ENCODE measurements around the gene RAPGEFL1. TPM values are rescaled to one million over a fixed set of nuclear protein-coding genes. Genes with fewer than 3 reads are reported as not detected.
"Not testable (repeated sequence)": the region's sequence is repeated elsewhere in the genome, so short reads cannot be mapped to it uniquely, and the experiment has no call there.

RAPGEFL1 gene
- total RNA-seq, 1 experiment from 2014 or later, result 57.9 TPM

DNA sequence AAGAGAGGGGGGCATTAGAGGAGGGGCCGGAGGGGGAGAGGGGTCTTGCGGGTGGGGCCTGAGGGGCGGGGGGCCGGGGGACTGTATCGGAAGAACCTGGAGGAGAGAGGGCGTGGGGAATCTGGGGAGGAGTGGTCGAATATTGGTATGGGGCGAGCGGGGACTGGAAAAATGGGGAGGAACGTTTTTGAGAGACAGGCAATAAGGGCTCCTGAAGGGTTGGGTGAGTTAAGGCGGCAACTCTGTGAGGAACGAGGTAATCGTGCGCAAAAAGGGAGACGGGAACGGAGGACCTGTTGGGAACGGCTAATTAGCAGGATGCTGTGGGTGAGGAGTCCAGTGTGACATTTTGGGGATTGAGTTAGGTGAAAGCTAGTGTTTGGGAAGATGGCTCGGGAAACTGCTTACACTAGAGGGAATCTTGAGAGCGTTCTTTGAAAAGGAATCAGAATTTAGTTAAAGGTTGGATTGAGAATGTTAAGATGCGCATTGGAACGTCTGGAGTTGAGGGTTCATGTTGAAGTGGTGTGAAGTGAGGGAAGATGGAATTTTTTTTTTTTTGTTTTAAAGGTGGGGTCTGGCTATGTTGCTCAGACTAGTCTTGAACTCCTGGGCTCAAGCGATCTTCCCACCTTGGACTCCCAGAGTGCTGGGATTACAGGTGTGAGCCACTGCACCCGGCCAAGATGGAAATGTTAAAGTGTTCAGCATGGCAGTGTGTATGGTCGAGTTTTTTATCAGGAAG lies 42.5 kb downstream of the RAPGEFL1 start:
- TF ChIP-seq, protein P1, sequence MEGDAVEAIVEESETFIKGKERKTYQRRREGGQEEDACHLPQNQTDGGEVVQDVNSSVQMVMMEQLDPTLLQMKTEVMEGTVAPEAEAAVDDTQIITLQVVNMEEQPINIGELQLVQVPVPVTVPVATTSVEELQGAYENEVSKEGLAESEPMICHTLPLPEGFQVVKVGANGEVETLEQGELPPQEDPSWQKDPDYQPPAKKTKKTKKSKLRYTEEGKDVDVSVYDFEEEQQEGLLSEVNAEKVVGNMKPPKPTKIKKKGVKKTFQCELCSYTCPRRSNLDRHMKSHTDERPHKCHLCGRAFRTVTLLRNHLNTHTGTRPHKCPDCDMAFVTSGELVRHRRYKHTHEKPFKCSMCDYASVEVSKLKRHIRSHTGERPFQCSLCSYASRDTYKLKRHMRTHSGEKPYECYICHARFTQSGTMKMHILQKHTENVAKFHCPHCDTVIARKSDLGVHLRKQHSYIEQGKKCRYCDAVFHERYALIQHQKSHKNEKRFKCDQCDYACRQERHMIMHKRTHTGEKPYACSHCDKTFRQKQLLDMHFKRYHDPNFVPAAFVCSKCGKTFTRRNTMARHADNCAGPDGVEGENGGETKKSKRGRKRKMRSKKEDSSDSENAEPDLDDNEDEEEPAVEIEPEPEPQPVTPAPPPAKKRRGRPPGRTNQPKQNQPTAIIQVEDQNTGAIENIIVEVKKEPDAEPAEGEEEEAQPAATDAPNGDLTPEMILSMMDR (IDR thresholded peaks at IDR 0.05; ENCODE audit: unreplicated experiment), result no peak
- DNase-seq, result peak; percentile 83
- intact Hi-C loops (cut with micrococcal nuclease; ENCODE audit: unreplicated experiment), result loop anchor here (1.0 to 5.0 kb wide), 3 partner anchors 49 to 71 kb away; no protein-coding TSS in a partner anchor
- H3K4me1 Mint-ChIP-seq (ENCODE audit: low read depth, unreplicated experiment), result peaks cover 36% of the 10 kb centered on the region
- H3K9me3 Mint-ChIP-seq (ENCODE audit: low read depth, unreplicated experiment), result peaks cover 4% of the 10 kb centered on the region
- peak overlapping the region; percentile 78 for H3K4me3 Mint-ChIP-seq (ENCODE audit: low read depth, unreplicated experiment)
- peaks cover 58% of the 10 kb centered on the region for H3K36me3 Mint-ChIP-seq (ENCODE audit: insufficient read depth, unreplicated experiment)
- CTCF ChIA-PET, result interaction anchor here (0.5 to 5.4 kb wide), 90 partner anchors 11 to 1398 kb away, joined by 3 to 171 read pairs (median 6); partner anchors contain the start of genes CDC6, ERBB2, GJD3 and LRRC3C
- TSS peak; percentile 55 for BruUV-seq (replicated peaks)
- no peaks in the 10 kb centered on the region for H3K27me3 Mint-ChIP-seq (ENCODE audit: unreplicated experiment)
- H3K27ac Mint-ChIP-seq (ENCODE audit: unreplicated experiment), result peak overlapping the region; percentile 36

- no TSS peak for BruUV-seq (replicated peaks)
- no peaks in the 10 kb centered on the region for H3K27me3 Mint-ChIP-seq (ENCODE audit: unreplicated experiment)
- intact Hi-C loops (cut with micrococcal nuclease; ENCODE audit: unreplicated experiment), result no loop called here
- no peaks in the 10 kb centered on the region for H3K9me3 Mint-ChIP-seq (ENCODE audit: low read depth, unreplicated experiment)
- H3K36me3 Mint-ChIP-seq (ENCODE audit: insufficient read depth, unreplicated experiment), result peaks cover 78% of the 10 kb centered on the region
- no peak overlapping the region for H3K27ac Mint-ChIP-seq (ENCODE audit: unreplicated experiment)
- no peak for DNase-seq
- TF ChIP-seq, protein P1 (IDR thresholded peaks at IDR 0.05; ENCODE audit: unreplicated experiment), result no peak
- CTCF ChIA-PET, result interaction anchor here (0.5 to 1.5 kb wide), 11 partner anchors 9 to 556 kb away, joined by 3 to 7 read pairs (median 3); no protein-coding TSS in a partner anchor
- H3K4me1 Mint-ChIP-seq (ENCODE audit: low read depth, unreplicated experiment), result peaks cover 24% of the 10 kb centered on the region
- no peak overlapping the region for H3K4me3 Mint-ChIP-seq (ENCODE audit: low read depth, unreplicated experiment)
Measured at GRCh38 chr17:40224718-40225550, 47.7 kb downstream of the RAPGEFL1 start.

DNA sequence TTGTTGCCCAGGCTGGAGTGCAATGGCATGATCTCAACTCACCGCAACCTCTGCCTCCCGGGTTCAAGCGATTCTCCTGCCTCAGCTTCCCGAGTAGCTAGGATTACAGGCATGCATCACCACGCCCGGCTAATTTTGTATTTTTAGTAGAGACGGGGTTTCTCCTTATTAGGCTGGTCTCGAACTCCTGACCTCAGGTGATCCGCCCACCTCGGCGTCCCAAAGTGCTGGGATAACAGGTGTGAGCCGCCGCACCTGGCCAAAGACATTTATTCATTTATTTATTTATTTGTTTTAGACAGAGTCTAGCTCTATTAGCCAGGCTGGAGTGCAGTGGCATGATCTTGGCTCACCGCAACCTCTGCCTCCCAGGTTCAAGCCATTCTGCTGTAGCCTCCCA lies 51.9 kb downstream of the RAPGEFL1 start:
- CTCF ChIA-PET, result interaction anchor here (0.6 to 8.7 kb wide), 6 partner anchors 9 to 82 kb away, joined by 3 to 81 read pairs (median 4); partner anchors contain the start of gene WIPF2
- H3K27ac Mint-ChIP-seq (ENCODE audit: unreplicated experiment); H3K9me3 Mint-ChIP-seq (ENCODE audit: low read depth, unreplicated experiment): not testable (repeated sequence)

DNA sequence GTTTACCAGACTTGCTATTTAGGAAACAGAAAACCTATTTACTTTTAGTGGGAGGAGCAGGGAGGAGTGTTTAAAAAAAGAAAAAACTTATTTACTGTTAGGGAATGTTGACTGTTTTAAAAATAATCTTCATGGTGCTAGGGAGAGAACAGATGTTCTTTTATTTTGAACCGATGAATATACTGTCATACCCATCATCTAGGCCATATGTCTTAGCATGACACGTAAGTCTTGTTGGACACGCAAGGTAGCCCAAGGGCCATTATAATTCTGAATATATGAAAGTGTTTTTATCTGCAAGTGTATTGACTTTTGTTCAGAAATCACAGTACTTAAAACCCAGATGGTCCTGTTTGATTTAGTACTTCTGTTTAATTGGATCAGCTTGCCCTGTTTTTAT lies 53.4 kb downstream of the RAPGEFL1 start:
- Mint-ChIP-seq H3K4me1 (ENCODE audit: low read depth, unreplicated experiment) (no peaks in the 10 kb centered on the region), H3K27me3 (ENCODE audit: unreplicated experiment) (no peaks in the 10 kb centered on the region), H3K9me3 (ENCODE audit: low read depth, unreplicated experiment) (no peaks in the 10 kb centered on the region), H3K27ac (ENCODE audit: unreplicated experiment) (no peak overlapping the region), H3K4me3 (ENCODE audit: low read depth, unreplicated experiment) (no peak overlapping the region), H3K36me3 (ENCODE audit: insufficient read depth, unreplicated experiment) (peaks cover 80% of the 10 kb centered on the region)
- no peak for DNase-seq
- TSS peak; percentile 5 for BruUV-seq (replicated peaks)
- intact Hi-C loops (cut with micrococcal nuclease; ENCODE audit: unreplicated experiment), result no loop called here
- CTCF ChIA-PET, result interaction anchor here (0.8 to 8.7 kb wide), 7 partner anchors 11 to 53 kb away, joined by 3 to 81 read pairs (median 7); partner anchors contain the start of gene WIPF2
- TF ChIP-seq, protein P1 (IDR thresholded peaks at IDR 0.05; ENCODE audit: unreplicated experiment), result no peak

More for the DNA sequence above, 51.9 kb downstream of the RAPGEFL1 start:
- Mint-ChIP-seq H3K36me3 (ENCODE audit: insufficient read depth, unreplicated experiment) (peaks cover 80% of the 10 kb centered on the region), H3K4me1 (ENCODE audit: low read depth, unreplicated experiment) (peaks cover 14% of the 10 kb centered on the region)
- H3K27me3 Mint-ChIP-seq (ENCODE audit: unreplicated experiment); DNase-seq; intact Hi-C loops (cut with micrococcal nuclease; ENCODE audit: unreplicated experiment); BruUV-seq (replicated peaks); H3K4me3 Mint-ChIP-seq (ENCODE audit: low read depth, unreplicated experiment): not testable (repeated sequence)

- CTCF ChIA-PET, result interaction anchor here (0.6 to 8.7 kb wide), 30 partner anchors 10 to 1123 kb away, joined by 3 to 81 read pairs (median 4); partner anchors contain the start of genes CASC3, PGAP3 and WIPF2
- peaks cover 80% of the 10 kb centered on the region for H3K36me3 Mint-ChIP-seq (ENCODE audit: insufficient read depth, unreplicated experiment)
- DNase-seq; H3K4me1 Mint-ChIP-seq (ENCODE audit: low read depth, unreplicated experiment); intact Hi-C loops (cut with micrococcal nuclease; ENCODE audit: unreplicated experiment); BruUV-seq (replicated peaks); H3K4me3 Mint-ChIP-seq (ENCODE audit: low read depth, unreplicated experiment); H3K27me3 Mint-ChIP-seq (ENCODE audit: unreplicated experiment); H3K9me3 Mint-ChIP-seq (ENCODE audit: low read depth, unreplicated experiment); H3K27ac Mint-ChIP-seq (ENCODE audit: unreplicated experiment): not testable (repeated sequence)
Measured at GRCh38 chr17:40231928-40232327, 54.7 kb downstream of the RAPGEFL1 start.

All from Calu3 (cell line).